PC-3 (cell line): ENCODE results near the gene TCF7L1.

ENCODE experiments used
- CTCF ChIP-seq: fragments of 300-600 bp; sonication (generic); conservative IDR thresholded peaks from 2 replicates; pipeline ENCODE4 v1.5.1; 2017; ENCODE audit warnings: antibody characterized with exemption, low read depth, mild to moderate bottlenecking, low read length
- EZH2 ChIP-seq: fragments of 300-600 bp; sonication (generic); IDR thresholded peaks from one replicate; pipeline ENCODE4 v1.6.1; 2017; ENCODE audit warnings: antibody characterized with exemption, mild to moderate bottlenecking, low read length; ENCODE audit not compliant: unreplicated experiment
- EZH2phosphoT487 ChIP-seq: fragments of 300-600 bp; sonication (generic); IDR thresholded peaks from 2 replicates; pipeline ENCODE4 v1.6.1; 2018; ENCODE audit warnings: mild to moderate bottlenecking, antibody characterized with exemption, low read length, borderline replicate concordance

GRCh38 chr2:85167479-85167878 is 34.3 kb downstream of the TCF7L1 start:
- TF ChIP-seq EZH2 (no peak), CTCF (no peak), EZH2phosphoT487 (no peak)
